Muscle layer of duodenum (tissue), 2 donors: ENCODE results near the gene ALDH1B1.
"Not testable (repeated sequence)": the region's sequence is repeated elsewhere in the genome, so short reads cannot be mapped to it uniquely, and the experiment has no call there.

ENCODE experiments used
- H3K27ac ChIP-seq: one replicate; pipeline ENCODE4 v1.7.0; 2013; ENCODE audit warnings: mild to moderate bottlenecking, low read length
- H3K27me3 ChIP-seq: one replicate; pipeline ENCODE4 v1.7.0; 2013; ENCODE audit warnings: low read depth, mild to moderate bottlenecking, control low read depth, low read length
- H3K36me3 ChIP-seq, 2 donors: one replicate each; pipeline ENCODE4 v1.7.0; 2013; ENCODE audit warnings: low read length in 2 of 2, control low read depth in 1 of 2, mild to moderate bottlenecking in 1 of 2; ENCODE audit not compliant: insufficient read depth in 2 of 2, control insufficient read depth in 1 of 2
- H3K4me1 ChIP-seq, 2 donors: one replicate each; pipeline ENCODE4 v1.7.0; 2013; ENCODE audit warnings: low read length in 2 of 2, mild to moderate bottlenecking in 2 of 2, control low read depth in 1 of 2, moderate library complexity in 1 of 2; ENCODE audit not compliant: insufficient read depth in 2 of 2, control insufficient read depth in 1 of 2
- H3K4me3 ChIP-seq, 2 donors: one replicate each; pipeline ENCODE4 v1.7.0; 2013; ENCODE audit warnings: low read length in 2 of 2, low read depth in 1 of 2, mild to moderate bottlenecking in 1 of 2
- H3K9me3 ChIP-seq, 2 donors: one replicate each; pipeline ENCODE4 v1.7.0; 2013; ENCODE audit warnings: low read length in 2 of 2, control low read depth in 1 of 2, mild to moderate bottlenecking in 1 of 2; ENCODE audit not compliant: control insufficient read depth in 1 of 2
- donor health status: healthy.

The ALDH1B1 gene

DNA sequence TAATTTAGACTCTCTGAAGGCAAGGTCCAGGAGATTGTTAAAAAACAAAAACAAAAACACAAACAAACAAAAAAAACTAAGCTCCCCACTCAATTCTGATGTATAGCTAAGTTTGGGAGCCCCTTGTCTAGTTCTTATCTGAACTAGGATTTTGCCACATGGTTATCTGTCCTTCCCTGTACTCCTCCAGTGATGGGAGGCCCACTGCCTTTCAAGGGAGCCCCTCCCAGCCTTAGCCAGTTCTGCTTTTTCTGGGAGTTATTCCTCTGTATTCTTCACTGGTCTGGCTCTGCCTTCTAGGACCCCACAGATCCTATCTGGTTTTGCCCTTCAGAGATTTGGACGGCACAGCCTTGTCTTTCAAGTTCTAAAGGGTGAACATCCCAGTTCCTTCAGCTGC, 2.1 kb upstream of the ALDH1B1 start:
- no peaks in the 10 kb centered on the region for H3K9me3 ChIP-seq
- peaks cover 12 to 23% of the 10 kb centered on the region in 2 donors for H3K4me1 ChIP-seq
- peak overlapping the region; percentile 88 for H3K27ac ChIP-seq
- H3K27me3 ChIP-seq: no peaks in the 10 kb centered on the region
- peaks cover 0 to under 1% of the 10 kb centered on the region in 2 donors for H3K36me3 ChIP-seq
- H3K4me3 ChIP-seq: no peak overlapping the region

DNA sequence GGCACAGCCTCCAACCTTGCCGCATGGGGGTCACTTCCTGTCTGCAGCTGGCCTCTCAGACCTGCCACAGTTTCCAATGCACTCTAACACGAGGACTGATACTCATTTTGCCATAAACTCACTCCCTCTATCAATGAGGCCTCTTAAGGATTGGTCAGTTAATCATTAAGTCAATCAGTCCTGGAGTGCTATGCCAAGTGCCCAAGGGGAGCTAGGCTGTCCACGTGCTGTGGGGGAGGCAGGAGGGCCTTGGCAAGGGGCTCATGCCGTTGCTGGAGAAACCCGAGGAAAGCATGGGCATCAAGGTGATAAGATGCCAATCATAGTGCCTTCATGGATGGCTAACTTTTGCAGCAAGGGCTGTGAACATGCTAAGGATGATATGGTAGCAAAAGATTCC, 1.7 kb upstream of the ALDH1B1 start:
- Histone ChIP-seq H3K9me3 (no peaks in the 10 kb centered on the region), H3K4me3 (no peak overlapping the region), H3K36me3 (peaks cover 0 to 4% of the 10 kb centered on the region in 2 donors), H3K27ac (peak overlapping the region; percentile 88), H3K27me3 (no peaks in the 10 kb centered on the region), H3K4me1 (peaks cover 12 to 23% of the 10 kb centered on the region in 2 donors)

DNA sequence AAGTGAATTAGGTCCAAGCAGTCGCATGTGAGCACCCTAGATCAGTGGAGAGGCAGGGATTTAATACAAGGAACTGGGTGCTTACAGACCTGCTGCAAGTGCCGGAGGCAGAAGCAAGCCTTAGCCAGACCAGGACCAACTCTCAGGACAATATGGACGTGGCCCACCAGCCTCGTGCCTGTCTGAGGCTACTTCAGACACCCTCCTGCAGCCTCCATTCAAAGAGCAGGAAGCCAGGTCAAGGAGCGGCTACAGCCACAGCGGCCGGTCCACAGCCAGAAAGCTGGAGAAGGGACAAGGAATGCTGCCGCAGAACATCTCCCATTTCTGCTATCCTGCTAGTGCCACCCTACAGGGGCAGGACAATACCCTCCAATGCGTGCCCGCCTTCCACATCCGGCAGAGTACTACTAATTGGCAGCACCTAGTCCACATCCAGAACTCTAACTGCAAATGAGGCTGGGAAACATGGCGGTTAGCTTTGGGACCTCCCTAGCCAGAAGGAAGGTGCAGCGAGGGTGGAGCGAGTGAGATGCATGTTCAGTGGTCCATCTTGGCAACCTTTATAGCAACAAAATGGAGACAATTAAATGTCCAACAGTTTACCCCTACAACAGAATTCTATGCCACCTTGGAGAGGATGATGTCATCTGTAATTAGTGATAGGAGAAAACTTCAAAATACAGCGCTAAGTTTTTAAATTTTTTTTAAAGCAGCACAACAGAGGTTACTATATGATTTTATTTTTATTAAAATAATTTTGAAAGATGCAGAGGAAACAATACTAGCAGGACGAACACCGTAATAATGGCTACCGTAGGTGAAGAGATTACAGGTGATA, 1.0 kb upstream of the ALDH1B1 start:
- Histone ChIP-seq H3K9me3 (no peaks in the 10 kb centered on the region), H3K27ac (peak overlapping the region; percentile 88), H3K4me1 (peaks cover 12 to 23% of the 10 kb centered on the region in 2 donors), H3K36me3 (peaks cover 6 to 11% of the 10 kb centered on the region in 2 donors), H3K4me3 (peak overlapping the region; percentile 81 to 85), H3K27me3 (no peaks in the 10 kb centered on the region)

DNA sequence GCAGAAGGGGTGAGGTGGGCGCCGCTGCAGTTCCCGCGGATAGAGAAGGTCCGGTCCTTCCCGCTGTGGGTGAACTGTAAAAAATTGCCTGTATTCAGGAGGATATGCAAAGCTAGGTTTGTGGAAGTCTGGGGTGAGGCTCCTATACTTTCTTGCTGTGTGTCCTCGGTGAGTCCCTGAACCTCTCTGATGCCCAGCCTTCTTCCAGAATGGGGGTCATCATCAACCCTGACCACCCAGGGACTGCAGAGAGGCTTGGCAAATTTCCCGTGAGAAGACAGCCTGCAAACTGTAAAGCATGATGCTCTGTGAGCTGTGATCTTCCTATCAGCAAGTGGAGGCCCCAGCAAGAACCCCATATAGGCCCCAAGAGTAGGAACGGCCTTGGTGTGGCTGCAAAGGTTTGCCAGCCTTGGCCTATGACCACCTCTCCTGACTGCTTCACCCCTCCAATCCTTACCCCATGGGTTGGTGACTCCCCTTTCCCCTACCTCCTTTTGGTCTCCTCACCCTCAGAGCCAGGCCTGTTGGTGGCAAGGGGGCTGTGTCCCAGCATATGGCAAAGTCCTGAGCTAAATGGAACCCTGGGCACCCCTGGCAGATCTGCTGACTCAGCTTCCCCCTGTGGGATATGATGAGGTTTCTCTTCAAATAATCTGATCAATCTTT, 760 bp downstream of the ALDH1B1 start:
- Histone ChIP-seq H3K9me3 (no peaks in the 10 kb centered on the region), H3K27ac (peak overlapping the region; percentile 88), H3K27me3 (no peaks in the 10 kb centered on the region), H3K4me1 (peaks cover 12 to 21% of the 10 kb centered on the region in 2 donors), H3K4me3 (peak overlapping the region; percentile 81 to 85), H3K36me3 (peaks cover 20 to 26% of the 10 kb centered on the region in 2 donors)

DNA sequence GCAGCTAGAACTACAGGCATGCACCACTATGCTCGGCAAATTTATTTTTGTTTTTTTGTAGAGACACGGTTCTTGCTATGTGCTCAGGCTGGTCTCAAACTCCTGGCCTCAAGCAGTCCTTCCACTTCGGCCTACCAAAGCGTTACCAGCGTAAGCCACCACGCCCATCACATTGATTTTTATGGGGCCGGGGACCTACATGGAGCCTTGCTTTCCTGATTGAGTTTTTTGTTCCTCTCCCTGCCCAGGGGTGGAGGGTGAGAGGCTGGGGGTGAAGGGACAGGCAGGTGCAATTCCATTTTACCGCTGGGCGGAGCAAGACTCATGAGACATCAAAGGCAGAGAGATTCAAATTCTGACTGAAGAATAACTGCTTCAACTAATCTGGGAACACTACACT, 1.9 kb downstream of the ALDH1B1 start:
- Histone ChIP-seq H3K9me3 (no peaks in the 10 kb centered on the region), H3K27ac (no peak overlapping the region), H3K4me3 (peak overlapping the region; percentile 81 to 85), H3K36me3 (peaks cover 20 to 26% of the 10 kb centered on the region in 2 donors), H3K27me3 (no peaks in the 10 kb centered on the region), H3K4me1 (peaks cover 12 to 14% of the 10 kb centered on the region in 2 donors)

DNA sequence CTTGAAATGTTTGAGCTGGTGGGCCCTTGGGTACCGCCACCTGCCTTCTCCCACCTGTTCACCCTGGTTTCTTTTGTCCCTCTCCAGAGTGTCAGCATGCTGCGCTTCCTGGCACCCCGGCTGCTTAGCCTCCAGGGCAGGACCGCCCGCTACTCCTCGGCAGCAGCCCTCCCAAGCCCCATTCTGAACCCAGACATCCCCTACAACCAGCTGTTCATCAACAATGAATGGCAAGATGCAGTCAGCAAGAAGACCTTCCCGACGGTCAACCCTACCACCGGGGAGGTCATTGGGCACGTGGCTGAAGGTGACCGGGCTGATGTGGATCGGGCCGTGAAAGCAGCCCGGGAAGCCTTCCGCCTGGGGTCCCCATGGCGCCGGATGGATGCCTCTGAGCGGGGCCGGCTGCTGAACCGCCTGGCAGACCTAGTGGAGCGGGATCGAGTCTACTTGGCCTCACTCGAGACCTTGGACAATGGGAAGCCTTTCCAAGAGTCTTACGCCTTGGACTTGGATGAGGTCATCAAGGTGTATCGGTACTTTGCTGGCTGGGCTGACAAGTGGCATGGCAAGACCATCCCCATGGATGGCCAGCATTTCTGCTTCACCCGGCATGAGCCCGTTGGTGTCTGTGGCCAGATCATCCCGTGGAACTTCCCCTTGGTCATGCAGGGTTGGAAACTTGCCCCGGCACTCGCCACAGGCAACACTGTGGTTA, 3.3 kb downstream of the ALDH1B1 start:
- H3K27ac ChIP-seq: no peak overlapping the region
- no peaks in the 10 kb centered on the region for H3K9me3 ChIP-seq
- H3K36me3 ChIP-seq: peaks cover 20 to 26% of the 10 kb centered on the region in 2 donors
- no peaks in the 10 kb centered on the region for H3K27me3 ChIP-seq
- H3K4me3 ChIP-seq: no peak overlapping the region
- H3K4me1 ChIP-seq: peaks cover 8 to 10% of the 10 kb centered on the region in 2 donors

DNA sequence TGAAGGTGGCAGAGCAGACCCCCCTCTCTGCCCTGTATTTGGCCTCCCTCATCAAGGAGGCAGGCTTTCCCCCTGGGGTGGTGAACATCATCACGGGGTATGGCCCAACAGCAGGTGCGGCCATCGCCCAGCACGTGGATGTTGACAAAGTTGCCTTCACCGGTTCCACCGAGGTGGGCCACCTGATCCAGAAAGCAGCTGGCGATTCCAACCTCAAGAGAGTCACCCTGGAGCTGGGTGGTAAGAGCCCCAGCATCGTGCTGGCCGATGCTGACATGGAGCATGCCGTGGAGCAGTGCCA, 3.8 kb downstream of the ALDH1B1 start:
- H3K4me1 ChIP-seq: peaks cover 5 to 10% of the 10 kb centered on the region in 2 donors
- H3K27me3 ChIP-seq: no peaks in the 10 kb centered on the region
- H3K9me3 ChIP-seq: no peaks in the 10 kb centered on the region
- no peak overlapping the region for H3K27ac ChIP-seq
- H3K36me3 ChIP-seq: peaks cover 20 to 26% of the 10 kb centered on the region in 2 donors
- no peak overlapping the region for H3K4me3 ChIP-seq

DNA sequence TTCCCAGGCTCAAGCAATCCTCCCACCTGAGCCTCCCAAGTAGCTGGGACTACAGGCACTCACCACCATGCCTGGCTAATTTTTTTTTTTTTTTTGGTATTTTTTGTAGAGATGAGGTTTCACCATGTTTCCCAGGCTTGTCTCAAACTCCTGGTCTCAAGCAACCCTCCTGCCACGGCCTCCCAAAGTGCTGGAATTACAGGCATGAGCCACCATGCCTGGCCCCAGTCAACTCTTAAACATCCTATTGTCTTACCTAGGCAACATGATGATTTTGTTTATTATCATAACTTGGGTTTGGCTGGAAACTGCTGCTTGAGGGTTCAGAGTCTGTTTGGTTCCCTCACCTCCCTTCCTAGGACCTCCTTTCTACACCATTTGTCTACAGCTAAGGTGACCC, 6.7 kb downstream of the ALDH1B1 start:
- H3K27me3 ChIP-seq, H3K27ac ChIP-seq, H3K4me1 ChIP-seq, H3K9me3 ChIP-seq, H3K4me3 ChIP-seq: not testable (repeated sequence)
- H3K36me3 ChIP-seq: peaks cover 20 to 26% of the 10 kb centered on the region in 2 donors

DNA sequence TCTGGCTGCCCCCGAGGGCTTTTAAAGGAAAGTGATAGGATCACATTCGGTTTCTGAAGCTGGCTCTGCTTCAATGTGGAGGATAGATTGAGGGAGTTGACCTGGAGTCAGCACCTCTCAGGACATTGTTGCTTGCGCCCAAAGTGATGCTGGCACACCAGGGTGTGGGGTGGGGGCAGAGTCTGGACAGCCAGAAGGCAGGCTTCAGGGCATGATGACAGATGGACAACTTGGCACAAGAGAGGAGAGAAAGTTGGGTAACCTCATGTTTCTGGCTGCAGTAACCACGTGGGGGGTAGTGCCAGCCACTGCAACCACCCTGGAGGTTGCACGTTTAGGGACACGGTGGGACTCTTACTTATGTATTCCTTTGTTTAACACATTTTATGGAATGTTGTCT, 9.5 kb downstream of the ALDH1B1 start:
- Histone ChIP-seq H3K9me3 (no peaks in the 10 kb centered on the region), H3K27ac (no peak overlapping the region), H3K4me3 (no peak overlapping the region), H3K4me1 (no peaks in the 10 kb centered on the region), H3K27me3 (no peaks in the 10 kb centered on the region), H3K36me3 (peaks cover 9 to 10% of the 10 kb centered on the region in 2 donors)

DNA sequence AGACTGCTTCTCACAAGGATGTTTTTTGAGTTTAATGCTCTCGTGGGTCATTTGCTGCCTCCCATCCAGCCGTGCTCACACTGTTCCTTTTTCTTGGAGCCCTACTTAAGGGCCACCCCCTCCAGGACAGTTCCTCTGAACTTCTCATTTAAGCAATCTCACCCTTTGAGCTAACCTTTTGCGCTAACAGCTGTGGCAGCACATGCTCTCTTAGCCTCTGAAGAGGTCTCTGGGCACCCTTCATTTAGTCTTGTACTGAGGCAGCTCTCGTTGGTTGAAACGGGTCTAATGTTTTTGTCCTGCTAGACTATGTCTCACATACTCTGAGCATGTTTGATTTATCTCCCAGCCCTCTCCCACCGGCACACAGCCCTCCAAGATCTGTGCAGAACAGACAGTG, 11.8 kb downstream of the ALDH1B1 start:
- H3K4me1 ChIP-seq: no peaks in the 10 kb centered on the region
- H3K9me3 ChIP-seq: no peaks in the 10 kb centered on the region
- H3K36me3 ChIP-seq: no peaks in the 10 kb centered on the region
- no peak overlapping the region for H3K4me3 ChIP-seq
- H3K27ac ChIP-seq: no peak overlapping the region
- no peaks in the 10 kb centered on the region for H3K27me3 ChIP-seq

DNA sequence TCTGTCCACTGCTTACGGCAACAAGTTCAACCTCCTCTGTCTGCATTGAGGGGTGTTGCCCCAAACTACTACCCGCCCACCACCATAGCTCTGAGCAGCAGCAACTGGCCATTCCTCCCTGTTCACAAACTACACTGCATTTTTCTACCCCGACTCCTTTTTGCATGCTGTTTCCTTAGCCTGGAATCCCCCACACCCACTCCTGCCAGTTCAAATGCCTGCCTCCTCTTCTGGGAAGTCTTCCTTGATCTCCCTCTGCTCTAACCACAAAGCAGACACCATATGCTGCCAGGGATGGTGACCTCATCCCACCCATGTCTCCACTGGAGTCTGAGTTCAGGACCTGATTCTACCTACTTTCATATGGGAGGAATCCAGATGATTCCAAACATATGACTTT, 13.3 kb downstream of the ALDH1B1 start:
- Histone ChIP-seq H3K4me1 (no peaks in the 10 kb centered on the region), H3K9me3 (no peaks in the 10 kb centered on the region), H3K27ac (no peak overlapping the region), H3K36me3 (no peaks in the 10 kb centered on the region), H3K27me3 (no peaks in the 10 kb centered on the region), H3K4me3 (no peak overlapping the region)
